BLaER1 (cell line): ENCODE results near the gene SPC25.
"Not testable (repeated sequence)": the region's sequence is repeated elsewhere in the genome, so short reads cannot be mapped to it uniquely, and the experiment has no call there.

ENCODE experiments used
- H3K27ac ChIP-seq: shearing (Covaris generic); formaldehyde crosslinking; 2 replicates; pipeline ENCODE4 v1.8.1; 2022
- H3K27me3 ChIP-seq: shearing (Covaris generic); formaldehyde crosslinking; 2 replicates; pipeline ENCODE4 v1.8.1; 2022
- H3K36me3 ChIP-seq: shearing (Covaris generic); formaldehyde crosslinking; 2 replicates; pipeline ENCODE4 v1.8.1; 2022
- H3K4me1 ChIP-seq: shearing (Covaris generic); formaldehyde crosslinking; 2 replicates; pipeline ENCODE4 v1.8.1; 2022
- H3K4me2 ChIP-seq: shearing (Covaris generic); formaldehyde crosslinking; 2 replicates; pipeline ENCODE4 v1.8.1; 2022
- H3K4me3 ChIP-seq: shearing (Covaris generic); formaldehyde crosslinking; 2 replicates; pipeline ENCODE4 v1.8.1; 2022
- H3K9ac ChIP-seq: shearing (Covaris generic); formaldehyde crosslinking; 2 replicates; pipeline ENCODE4 v1.8.1; 2022
- H3K9me3 ChIP-seq: shearing (Covaris generic); formaldehyde crosslinking; 2 replicates; pipeline ENCODE4 v1.8.1; 2022
- H4K20me1 ChIP-seq: shearing (Covaris generic); formaldehyde crosslinking; 2 replicates; pipeline ENCODE4 v1.8.1; 2022
- Cebpa-rat ChIP-seq: shearing (Covaris generic); IDR thresholded peaks from 2 replicates; pipeline ENCODE4 v1.8.1; 2022

SPC25 gene

DNA sequence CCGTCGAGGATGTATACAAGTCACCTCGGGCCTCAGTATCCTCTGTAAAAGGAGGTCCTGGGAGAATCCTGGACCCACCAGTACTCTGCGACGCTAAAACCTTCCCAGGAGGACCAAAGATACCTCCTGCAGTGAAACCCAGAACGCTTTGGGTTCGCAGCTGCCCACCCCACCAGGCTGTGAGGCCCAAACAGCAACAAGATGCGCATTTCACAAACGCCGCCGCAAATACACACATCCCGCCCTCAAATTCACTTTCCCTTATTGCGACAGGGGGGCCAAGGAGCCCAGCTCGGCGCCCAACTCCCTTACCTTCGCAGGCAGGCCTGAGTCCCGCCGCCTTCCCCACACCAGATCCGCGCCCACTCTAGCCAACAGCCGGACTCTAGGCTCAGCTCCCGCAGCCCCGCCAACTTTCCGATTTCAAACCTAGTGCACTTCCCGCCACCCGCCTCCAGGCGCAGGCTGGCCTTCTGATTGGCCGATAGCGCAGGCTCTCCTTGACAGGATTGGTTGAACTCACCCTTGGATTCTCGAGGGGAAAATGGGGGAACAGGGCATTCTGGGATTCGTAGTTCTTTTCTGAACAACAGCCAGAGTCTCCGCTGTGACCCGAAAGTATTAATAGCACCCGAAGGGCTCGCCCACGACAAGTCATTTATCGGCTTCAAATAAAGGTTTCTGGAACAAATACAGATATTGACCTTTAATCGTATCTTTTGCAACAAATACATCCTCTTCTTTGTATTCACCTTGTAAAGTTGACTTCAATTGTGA is at the start of gene SPC25:
Gene SPC25, minus strand, starts transcription at position 425 of the 777 bp plus-strand sequence. CDS start 911 bp downstream, outside the sequence.
- H3K27ac ChIP-seq = peak within 1 kb of the TSS; percentile 84

DNA sequence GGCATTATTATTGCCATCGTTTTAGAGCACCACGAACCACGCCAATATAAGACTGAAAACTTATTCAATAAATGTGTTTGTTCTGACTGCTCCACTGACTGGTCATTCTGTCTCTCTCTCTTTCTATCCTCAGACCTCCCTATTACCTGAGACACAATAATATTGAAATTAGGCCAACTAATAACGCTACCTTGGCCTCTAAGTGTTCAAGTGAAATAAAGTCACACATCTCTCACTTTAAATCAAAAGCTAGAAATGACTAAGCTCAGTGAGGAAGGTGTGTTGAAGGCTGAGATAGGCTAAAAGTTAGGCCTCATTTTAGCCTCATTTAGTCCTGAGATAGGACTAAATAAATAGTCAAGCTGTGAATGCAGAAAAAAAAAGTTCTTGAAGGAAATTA is 49.7 kb upstream of the SPC25 start:
- H3K4me1 ChIP-seq = no peaks in the 10 kb centered on the region
- H4K20me1 ChIP-seq = no peaks in the 10 kb centered on the region
- TF ChIP-seq Cebpa-rat = no peak
- H3K27ac ChIP-seq = no peak overlapping the region
- no peak overlapping the region for H3K9ac ChIP-seq
- H3K4me2 ChIP-seq = no peak overlapping the region
- no peaks in the 10 kb centered on the region for H3K27me3 ChIP-seq
- H3K4me3 ChIP-seq = no peak overlapping the region
- H3K9me3 ChIP-seq = no peaks in the 10 kb centered on the region
- H3K36me3 ChIP-seq = no peaks in the 10 kb centered on the region

More for the DNA sequence above, at the start of gene SPC25:
- no peaks in the 10 kb centered on the region; the same call in 1 of the 2 replicates for H3K9me3 ChIP-seq
- H4K20me1 ChIP-seq = no peaks in the 10 kb centered on the region
- H3K27me3 ChIP-seq = no peaks in the 10 kb centered on the region
- peak within 1 kb of the TSS; percentile 82 for H3K4me3 ChIP-seq
- TF ChIP-seq Cebpa-rat = no peak
- H3K4me1 ChIP-seq = peaks cover 15% of the 10 kb centered on the region
- peaks cover 33% of the 10 kb centered on the region for H3K36me3 ChIP-seq
- peak within 1 kb of the TSS; percentile 94 for H3K4me2 ChIP-seq
- H3K9ac ChIP-seq = peak within 1 kb of the TSS; percentile 88

DNA sequence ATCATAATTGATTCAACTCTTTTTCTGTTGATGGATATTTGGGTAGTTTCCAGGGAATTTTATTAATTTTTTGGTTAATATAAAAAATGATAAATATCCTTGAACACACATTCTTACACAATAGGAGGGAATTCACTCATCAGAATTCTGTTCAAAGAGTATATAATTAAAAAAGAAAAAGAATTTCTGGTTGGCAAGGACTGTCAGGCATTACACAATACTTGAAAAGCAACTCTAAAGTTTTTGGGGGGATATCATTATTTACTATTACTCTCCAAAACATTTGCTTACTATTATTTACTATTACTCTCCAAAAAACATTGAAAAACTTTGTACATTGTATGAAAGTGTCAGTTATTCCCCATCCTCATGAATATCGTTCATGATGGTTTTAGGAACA is 48.8 kb upstream of the SPC25 start:
- Histone ChIP-seq H3K4me3 (no peak overlapping the region), H3K9me3 (no peaks in the 10 kb centered on the region), H3K27me3 (no peaks in the 10 kb centered on the region), H3K27ac (no peak overlapping the region), H4K20me1 (no peaks in the 10 kb centered on the region), H3K4me1 (no peaks in the 10 kb centered on the region), H3K4me2 (no peak overlapping the region), H3K36me3 (no peaks in the 10 kb centered on the region), H3K9ac (no peak overlapping the region)
- no peak for TF ChIP-seq Cebpa-rat

DNA sequence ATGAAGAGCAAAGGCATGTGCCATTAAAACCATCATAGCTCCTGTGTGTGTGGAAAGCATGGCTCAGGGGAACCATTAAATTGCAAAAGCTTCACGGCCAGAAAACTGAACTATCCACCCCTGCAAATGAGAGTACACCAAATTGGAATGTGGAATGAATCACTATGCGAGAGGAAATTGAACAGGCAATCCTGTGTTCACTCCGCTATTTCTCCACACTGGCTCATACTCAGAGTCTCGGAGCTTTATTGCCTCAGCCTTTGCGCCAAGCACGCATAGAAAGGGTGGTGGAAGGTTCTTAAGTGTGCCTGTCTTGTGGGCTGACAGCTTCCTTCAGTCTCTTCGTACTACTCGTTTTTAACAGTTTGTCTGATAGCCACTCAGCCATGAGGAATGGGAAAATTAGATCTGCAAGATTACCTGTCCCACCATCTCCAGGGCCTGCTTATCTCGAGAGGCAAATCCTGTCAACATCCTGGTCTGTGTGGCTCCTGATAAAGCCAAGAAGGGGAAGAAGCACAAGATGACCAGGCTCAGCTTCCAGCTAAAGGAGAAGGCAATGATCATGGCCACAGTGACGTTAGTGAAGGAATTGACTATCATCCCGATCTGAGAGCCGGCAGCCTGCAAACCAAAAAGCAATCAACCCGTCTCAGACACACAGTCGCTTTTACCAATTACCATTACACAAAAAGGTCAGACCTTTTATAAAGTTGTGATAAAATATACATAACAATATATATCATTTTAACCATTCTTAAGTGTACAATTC is 45.8 kb upstream of the SPC25 start:
- H3K9ac ChIP-seq = no peak overlapping the region

GRCh38 chr2:168934826-168935225 is 44.6 kb upstream of the SPC25 start:
- no peaks in the 10 kb centered on the region for H4K20me1 ChIP-seq
- no peak for TF ChIP-seq Cebpa-rat

More for the DNA sequence above, 45.8 kb upstream of the SPC25 start:
- no peaks in the 10 kb centered on the region for H3K4me1 ChIP-seq
- no peaks in the 10 kb centered on the region for H3K36me3 ChIP-seq
- no peak for TF ChIP-seq Cebpa-rat
- no peaks in the 10 kb centered on the region for H3K27me3 ChIP-seq
- no peaks in the 10 kb centered on the region for H4K20me1 ChIP-seq
- H3K27ac ChIP-seq = no peak overlapping the region
- no peak overlapping the region for H3K4me3 ChIP-seq
- H3K9me3 ChIP-seq = peaks cover 4% of the 10 kb centered on the region; the same call in 1 of the 2 replicates
- H3K4me2 ChIP-seq = no peak overlapping the region

GRCh38 chr2:168932174-168932573 is 41.9 kb upstream of the SPC25 start:
- H3K9me3 ChIP-seq, H3K27ac ChIP-seq, H3K27me3 ChIP-seq, H3K36me3 ChIP-seq, H3K4me3 ChIP-seq, H4K20me1 ChIP-seq, H3K4me2 ChIP-seq, H3K9ac ChIP-seq: not testable (repeated sequence)
- peaks cover 21% of the 10 kb centered on the region for H3K4me1 ChIP-seq

More at GRCh38 chr2:168934826-168935225, 44.6 kb upstream of the SPC25 start:
- Histone ChIP-seq H3K27ac (no peak overlapping the region), H3K4me1 (peaks cover 9% of the 10 kb centered on the region), H3K27me3 (no peaks in the 10 kb centered on the region), H3K9ac (no peak overlapping the region), H3K4me2 (no peak overlapping the region), H3K9me3 (peaks cover 4% of the 10 kb centered on the region; the same call in 1 of the 2 replicates), H3K4me3 (no peak overlapping the region), H3K36me3 (no peaks in the 10 kb centered on the region)

GRCh38 chr2:168930242-168930641 is 40.0 kb upstream of the SPC25 start:
- Histone ChIP-seq H3K36me3 (no peaks in the 10 kb centered on the region), H3K27me3 (no peaks in the 10 kb centered on the region), H3K4me2 (peak overlapping the region; percentile 56), H4K20me1 (no peaks in the 10 kb centered on the region), H3K4me1 (peaks cover 21% of the 10 kb centered on the region), H3K4me3 (no peak overlapping the region), H3K9ac (no peak overlapping the region), H3K27ac (no peak overlapping the region), H3K9me3 (peaks cover 4% of the 10 kb centered on the region; the same call in 1 of the 2 replicates)
- no peak for TF ChIP-seq Cebpa-rat

GRCh38 chr2:168929031-168929430 is 38.8 kb upstream of the SPC25 start:
- H3K4me2 ChIP-seq = peak overlapping the region; percentile 56; the same call in 1 of the 2 replicates
- no peak for TF ChIP-seq Cebpa-rat
- H4K20me1 ChIP-seq = no peaks in the 10 kb centered on the region
- H3K9me3 ChIP-seq = peaks cover 4% of the 10 kb centered on the region; the same call in 1 of the 2 replicates
- H3K4me3 ChIP-seq = no peak overlapping the region
- H3K27ac ChIP-seq = no peak overlapping the region
- H3K36me3 ChIP-seq = no peaks in the 10 kb centered on the region
- H3K27me3 ChIP-seq = no peaks in the 10 kb centered on the region
- H3K4me1 ChIP-seq = peaks cover 21% of the 10 kb centered on the region
- H3K9ac ChIP-seq = no peak overlapping the region

DNA sequence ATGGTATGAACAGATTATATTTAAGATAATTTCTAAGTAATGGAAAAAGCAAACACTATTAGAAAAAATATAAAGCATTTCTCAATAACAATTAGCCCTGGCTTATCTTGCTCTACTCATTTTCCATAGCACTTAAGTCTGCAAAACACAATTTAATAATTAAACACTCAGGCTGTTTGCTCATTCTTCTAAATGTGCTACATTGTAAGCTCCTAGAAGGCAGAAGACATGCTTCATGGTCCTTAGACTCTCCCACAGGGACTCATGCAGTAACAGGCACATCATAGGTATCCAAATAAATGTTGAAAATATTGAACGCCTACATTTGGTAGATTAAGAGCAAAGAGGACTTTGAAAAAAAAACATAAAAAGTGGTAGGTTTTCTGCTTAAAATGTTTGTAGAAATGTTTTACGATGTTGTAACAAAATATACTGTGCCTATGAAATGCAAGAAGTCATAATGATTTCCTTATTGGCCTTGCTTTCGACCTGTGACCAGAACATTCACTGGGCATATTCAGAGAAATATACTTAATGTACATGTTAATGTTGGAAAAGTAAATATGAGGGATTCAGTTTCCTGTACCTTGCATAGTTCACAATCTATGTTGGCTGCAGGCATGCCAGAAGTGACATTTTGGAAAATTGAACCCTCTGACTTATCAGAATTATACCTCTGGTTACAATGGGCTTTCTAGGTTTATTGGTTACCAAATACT is 38.0 kb upstream of the SPC25 start:
- Histone ChIP-seq H3K4me2 (no peak overlapping the region), H3K9ac (no peak overlapping the region), H3K4me3 (no peak overlapping the region), H3K9me3 (peaks cover 4% of the 10 kb centered on the region; the same call in 1 of the 2 replicates), H4K20me1 (no peaks in the 10 kb centered on the region), H3K36me3 (no peaks in the 10 kb centered on the region), H3K27me3 (no peaks in the 10 kb centered on the region), H3K4me1 (peaks cover 21% of the 10 kb centered on the region), H3K27ac (no peak overlapping the region)
- TF ChIP-seq Cebpa-rat = no peak
